Measurements from ENCODE around the gene ETFA.
A peak's percentile ranks its signal among the peaks of the same experiment; 100 is the strongest.
"Not testable (repeated sequence)": the region's sequence is repeated elsewhere in the genome, so short reads cannot be mapped to it uniquely, and the experiment has no call there.

Gene ETFA

GRCh38 chr15:76267077-76267476 is 44.2 kb downstream of the ETFA start:
- no peak for DNase-seq

- DNase-seq, result not testable (repeated sequence)
These were observed 45.5 kb downstream of the ETFA start for GRCh38 chr15:76265769-76266168.

- no peak for DNase-seq
These were observed 50.9 kb downstream of the ETFA start for GRCh38 chr15:76260246-76260938.

GRCh38 chr15:76259392-76259791 is 51.9 kb downstream of the ETFA start:
- DNase-seq, result no peak

- no peak for DNase-seq
These were observed 52.8 kb downstream of the ETFA start for GRCh38 chr15:76258460-76258859.

- DNase-seq, result no peak
These were observed 57.4 kb downstream of the ETFA start for GRCh38 chr15:76253691-76254473.

GRCh38 chr15:76252249-76252648 is 59.0 kb downstream of the ETFA start:
- DNase-seq, result no peak

GRCh38 chr15:76251717-76252116 is 59.6 kb downstream of the ETFA start:
- DNase-seq, result no peak

GRCh38 chr15:76245072-76245610 is 66.1 kb downstream of the ETFA start:
- DNase-seq, result no peak

- no peak for DNase-seq
These were observed 71.5 kb downstream of the ETFA start for GRCh38 chr15:76239786-76240185.

GRCh38 chr15:76236350-76236749 is 74.9 kb downstream of the ETFA start:
- no peak for DNase-seq

- DNase-seq, result peak; percentile 5
These were observed 76.0 kb downstream of the ETFA start for GRCh38 chr15:76235186-76235826.

GRCh38 chr15:76234337-76234889 is 76.9 kb downstream of the ETFA start:
- DNase-seq, result no peak

GRCh38 chr15:76233921-76234320 is 77.3 kb downstream of the ETFA start:
- no peak for DNase-seq

- no peak for DNase-seq
These were observed 82.0 kb downstream of the ETFA start for GRCh38 chr15:76229266-76229665.

- DNase-seq, result no peak
These were observed 87.7 kb downstream of the ETFA start for GRCh38 chr15:76223521-76223920.

- no peak for DNase-seq
These were observed 89.1 kb downstream of the ETFA start for GRCh38 chr15:76222159-76222558.

- no peak for DNase-seq
These were observed 90.0 kb downstream of the ETFA start for GRCh38 chr15:76221085-76221767.

- DNase-seq, result no peak
These were observed 93.4 kb downstream of the ETFA start for GRCh38 chr15:76217882-76218217.

- no peak for DNase-seq
These were observed 94.0 kb downstream of the ETFA start for GRCh38 chr15:76217029-76217881.

GRCh38 chr15:76215634-76216033 is 95.6 kb downstream of the ETFA start:
- no peak for DNase-seq

GRCh38 chr15:76209942-76210341 is 101.3 kb downstream of the ETFA start:
- DNase-seq, result no peak
